KMS-11 (cell line): ENCODE results near the gene SLC22A23.

Experiments used
- H2AFZ ChIP-seq: fragments of 200-600 bp; sonication (generic); 2 replicates; pipeline ENCODE4 v1.6.1; 2016; ENCODE audit warnings: antibody characterized with exemption, mixed run types, low read depth
- H3K27ac ChIP-seq: fragments of 200-600 bp; sonication (generic); 2 replicates; pipeline ENCODE4 v1.6.1; 2016; ENCODE audit warnings: mild to moderate bottlenecking, mixed run types
- H3K27me3 ChIP-seq: fragments of 200-600 bp; sonication (generic); 2 replicates; pipeline ENCODE4 v1.6.1; 2017; ENCODE audit warnings: mild to moderate bottlenecking, low read depth, mixed run types, moderate library complexity; ENCODE audit not compliant: insufficient read depth
- H3K36me3 ChIP-seq: fragments of 200-600 bp; sonication (generic); 2 replicates; pipeline ENCODE4 v1.6.1; 2017; ENCODE audit warnings: mild to moderate bottlenecking, mixed run types; ENCODE audit not compliant: insufficient read depth
- H3K4me1 ChIP-seq: fragments of 200-600 bp; sonication (generic); 2 replicates; pipeline ENCODE4 v1.6.1; 2016; ENCODE audit warnings: mild to moderate bottlenecking, low read depth, mixed run types; ENCODE audit not compliant: poor library complexity, severe bottlenecking
- H3K4me2 ChIP-seq: fragments of 200-600 bp; sonication (generic); 2 replicates; pipeline ENCODE4 v1.7.0; 2016; ENCODE audit warnings: mild to moderate bottlenecking, mixed run types
- H3K4me3 ChIP-seq: fragments of 200-600 bp; sonication (generic); IDR thresholded peaks from 2 replicates; pipeline ENCODE4 v1.6.1; 2017; ENCODE audit warnings: low read depth, low read length, mixed read lengths; ENCODE audit not compliant: insufficient read depth
- H3K79me2 ChIP-seq: fragments of 200-600 bp; sonication (generic); 2 replicates; pipeline ENCODE4 v1.6.1; 2016; ENCODE audit warnings: low read depth, mixed run types; ENCODE audit not compliant: insufficient read depth
- H3K9ac ChIP-seq: fragments of 200-600 bp; sonication (generic); 2 replicates; pipeline ENCODE4 v1.6.1; 2016; ENCODE audit warnings: mild to moderate bottlenecking, mixed run types
- H4K20me1 ChIP-seq: fragments of 200-600 bp; sonication (generic); 2 replicates; pipeline ENCODE4 v1.6.1; 2016; ENCODE audit warnings: mild to moderate bottlenecking, mixed run types; ENCODE audit not compliant: insufficient read depth
- TF ChIP-seq, protein P1 (sequence below): fragments of 200-600 bp; sonication (generic); conservative IDR thresholded peaks from 2 replicates; pipeline ENCODE4 v1.6.1; 2017; ENCODE audit warnings: low read depth, mild to moderate bottlenecking, antibody characterized with exemption, low read length, moderate library complexity, mixed read lengths

Gene SLC22A23

DNA sequence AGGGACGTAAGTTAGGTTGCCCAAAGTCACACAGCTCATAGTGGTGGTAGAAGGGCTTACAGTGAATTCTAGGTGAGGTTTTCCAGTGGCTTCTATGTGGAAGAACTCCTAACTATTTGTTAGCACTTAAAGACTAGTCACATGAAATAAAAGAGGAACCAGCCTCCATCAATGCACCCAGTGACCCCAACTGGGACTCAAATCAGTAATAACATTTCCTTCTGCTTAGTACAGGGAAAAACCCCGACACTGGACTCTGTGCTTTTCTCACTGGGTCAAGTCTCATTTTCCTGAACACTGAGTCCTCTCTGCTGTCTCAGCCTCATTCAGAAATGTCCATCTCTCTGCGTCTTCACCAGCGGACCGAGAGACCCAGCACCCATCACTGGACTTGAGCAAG is 89.2 kb downstream of the SLC22A23 start:
- no peaks in the 10 kb centered on the region for H3K79me2 ChIP-seq
- TF ChIP-seq, protein P1, sequence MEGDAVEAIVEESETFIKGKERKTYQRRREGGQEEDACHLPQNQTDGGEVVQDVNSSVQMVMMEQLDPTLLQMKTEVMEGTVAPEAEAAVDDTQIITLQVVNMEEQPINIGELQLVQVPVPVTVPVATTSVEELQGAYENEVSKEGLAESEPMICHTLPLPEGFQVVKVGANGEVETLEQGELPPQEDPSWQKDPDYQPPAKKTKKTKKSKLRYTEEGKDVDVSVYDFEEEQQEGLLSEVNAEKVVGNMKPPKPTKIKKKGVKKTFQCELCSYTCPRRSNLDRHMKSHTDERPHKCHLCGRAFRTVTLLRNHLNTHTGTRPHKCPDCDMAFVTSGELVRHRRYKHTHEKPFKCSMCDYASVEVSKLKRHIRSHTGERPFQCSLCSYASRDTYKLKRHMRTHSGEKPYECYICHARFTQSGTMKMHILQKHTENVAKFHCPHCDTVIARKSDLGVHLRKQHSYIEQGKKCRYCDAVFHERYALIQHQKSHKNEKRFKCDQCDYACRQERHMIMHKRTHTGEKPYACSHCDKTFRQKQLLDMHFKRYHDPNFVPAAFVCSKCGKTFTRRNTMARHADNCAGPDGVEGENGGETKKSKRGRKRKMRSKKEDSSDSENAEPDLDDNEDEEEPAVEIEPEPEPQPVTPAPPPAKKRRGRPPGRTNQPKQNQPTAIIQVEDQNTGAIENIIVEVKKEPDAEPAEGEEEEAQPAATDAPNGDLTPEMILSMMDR = no peak
- no peaks in the 10 kb centered on the region for H3K36me3 ChIP-seq
- no peaks in the 10 kb centered on the region for H4K20me1 ChIP-seq
- no peak overlapping the region for H3K4me3 ChIP-seq
- no peaks in the 10 kb centered on the region for H3K27me3 ChIP-seq
- H3K9ac ChIP-seq = no peak overlapping the region
- no peak overlapping the region for H3K27ac ChIP-seq
- no peak overlapping the region for H3K4me2 ChIP-seq
- H3K4me1 ChIP-seq = no peaks in the 10 kb centered on the region
- no peak overlapping the region for H2AFZ ChIP-seq

GRCh38 chr6:3366596-3367413 is 90.0 kb downstream of the SLC22A23 start:
- Histone ChIP-seq H4K20me1 (no peaks in the 10 kb centered on the region), H3K27me3 (no peaks in the 10 kb centered on the region), H3K27ac (no peak overlapping the region), H3K9ac (no peak overlapping the region), H3K4me2 (no peak overlapping the region), H3K36me3 (no peaks in the 10 kb centered on the region), H3K4me1 (no peaks in the 10 kb centered on the region), H3K79me2 (no peaks in the 10 kb centered on the region), H3K4me3 (no peak overlapping the region), H2AFZ (no peak overlapping the region)
- TF ChIP-seq, protein P1 = no peak

DNA sequence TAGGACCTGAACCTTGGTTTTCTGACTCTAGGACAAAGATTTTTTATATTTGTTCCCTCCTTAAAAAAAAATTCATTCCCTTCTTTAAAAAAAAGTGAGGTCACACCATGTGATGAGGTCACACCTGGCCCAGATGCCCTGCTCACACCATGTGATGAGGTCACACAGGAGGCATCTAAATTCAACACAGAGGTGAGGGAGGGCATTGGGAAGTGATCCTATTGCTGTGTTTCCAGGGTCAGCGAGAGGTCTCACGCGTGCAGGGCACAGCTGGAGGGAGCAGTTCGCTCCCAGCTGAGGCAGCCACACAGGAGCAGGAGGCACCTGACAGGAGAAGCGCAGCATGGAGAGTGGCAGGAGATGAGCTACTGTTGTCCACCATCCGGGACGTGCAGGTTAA is 92.5 kb downstream of the SLC22A23 start:
- Histone ChIP-seq H3K36me3 (no peaks in the 10 kb centered on the region), H3K4me2 (no peak overlapping the region), H3K27me3 (no peaks in the 10 kb centered on the region), H3K4me1 (no peaks in the 10 kb centered on the region), H3K9ac (no peak overlapping the region), H3K79me2 (no peaks in the 10 kb centered on the region), H2AFZ (no peak overlapping the region), H4K20me1 (no peaks in the 10 kb centered on the region), H3K4me3 (no peak overlapping the region), H3K27ac (no peak overlapping the region)
- TF ChIP-seq, protein P1 = no peak

DNA sequence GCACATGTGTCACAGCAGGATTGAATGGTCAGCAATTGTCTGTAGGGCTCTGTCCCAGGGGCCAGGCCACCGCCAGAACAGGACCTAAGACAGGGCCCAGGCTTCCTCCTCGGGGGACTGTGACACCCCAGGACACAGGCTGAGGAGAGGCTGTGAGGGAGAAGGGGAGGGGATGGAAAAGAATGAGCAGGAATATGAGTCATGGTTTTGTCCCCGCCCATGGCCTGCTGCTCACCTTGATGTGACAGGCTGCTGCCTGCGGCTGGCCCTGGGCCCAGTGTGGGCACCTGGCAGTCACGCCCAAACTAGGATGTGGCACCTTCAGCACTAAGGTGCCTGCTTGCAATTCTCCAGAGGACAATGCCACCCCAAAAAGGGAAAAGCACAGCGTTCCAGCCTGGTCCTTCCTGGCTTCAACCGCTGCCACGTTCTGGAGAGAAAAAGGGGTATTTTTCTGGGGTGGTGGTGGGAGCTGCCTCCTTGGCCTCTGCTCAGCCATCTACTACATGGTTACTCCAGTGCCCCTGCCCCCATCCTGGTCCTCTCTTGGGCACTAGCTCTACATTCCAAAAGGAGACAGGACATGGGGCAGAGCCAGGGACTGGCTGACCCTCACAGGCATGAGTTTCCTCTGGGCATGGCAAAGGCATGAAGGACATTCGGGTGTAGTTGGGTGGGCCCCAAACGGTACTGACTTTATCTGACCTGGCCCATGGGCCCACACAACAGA is 93.4 kb downstream of the SLC22A23 start:
- Histone ChIP-seq H2AFZ (no peak overlapping the region), H3K27me3 (no peaks in the 10 kb centered on the region), H3K9ac (no peak overlapping the region), H3K36me3 (no peaks in the 10 kb centered on the region), H4K20me1 (no peaks in the 10 kb centered on the region), H3K4me2 (no peak overlapping the region), H3K79me2 (no peaks in the 10 kb centered on the region), H3K4me3 (no peak overlapping the region), H3K4me1 (no peaks in the 10 kb centered on the region), H3K27ac (no peak overlapping the region)
- TF ChIP-seq, protein P1 = no peak
